ENCODE results near the gene BOD1.
"Not testable (repeated sequence)": the region's sequence is repeated elsewhere in the genome, so short reads cannot be mapped to it uniquely, and the experiment has no call there.

Gene BOD1

DNA sequence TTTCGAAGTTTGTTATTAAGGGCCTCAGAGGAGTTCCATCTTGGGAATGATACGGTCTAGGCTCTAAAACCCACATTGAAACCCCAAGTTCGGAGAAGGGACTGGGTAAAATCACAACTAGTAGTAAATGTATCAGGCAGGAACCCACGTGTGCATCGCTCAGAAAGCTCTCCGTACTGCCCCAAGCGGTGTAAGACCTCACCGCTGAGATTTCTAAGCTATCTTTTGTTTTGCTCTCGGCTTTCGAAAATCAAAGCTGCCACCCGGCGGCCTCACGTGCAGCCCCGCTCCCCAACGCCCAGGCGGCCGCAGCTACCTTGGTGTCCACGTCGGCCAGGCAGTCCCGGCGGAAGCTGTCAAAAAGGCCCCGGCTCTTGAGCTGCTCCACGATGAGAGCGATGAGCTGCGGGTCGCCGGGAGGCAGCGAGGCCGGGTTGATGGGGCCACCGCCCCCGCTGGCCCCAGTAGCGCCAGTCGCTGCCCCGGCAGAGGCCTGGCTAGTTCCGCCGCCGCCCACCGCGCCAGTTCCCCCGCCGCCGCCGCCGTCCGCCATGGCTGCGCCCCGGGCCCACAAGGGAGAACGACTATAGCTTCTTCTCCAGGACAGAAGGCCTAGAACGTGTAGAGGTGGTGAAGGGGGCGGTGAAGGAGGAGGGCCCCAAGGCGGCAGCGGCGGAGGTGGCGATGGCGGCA lies 420 bp downstream of the BOD1 start:
- DNase-seq (ENCODE audit: low read depth): peak; percentile 52

DNA sequence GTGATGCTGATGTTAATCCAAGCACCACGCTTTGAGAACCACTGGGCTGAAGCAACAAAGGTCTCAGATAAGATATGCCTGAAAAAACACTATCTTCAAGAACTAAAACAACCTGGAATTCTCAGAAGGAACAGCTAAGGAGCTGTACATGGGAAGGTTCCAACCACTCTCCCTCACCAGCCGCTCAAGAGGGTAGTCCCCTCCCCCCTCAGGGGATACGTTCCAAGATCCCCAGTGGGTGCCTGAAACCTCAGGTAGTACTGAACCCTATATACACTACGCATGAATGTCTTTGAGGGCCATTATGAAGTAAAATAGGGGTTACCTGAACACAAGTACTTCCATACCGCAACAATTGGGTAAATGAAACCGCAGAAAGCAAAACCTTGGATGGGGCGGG lies 1.9 kb downstream of the BOD1 start:
- DNase-seq (ENCODE audit: low read depth): no peak

DNA sequence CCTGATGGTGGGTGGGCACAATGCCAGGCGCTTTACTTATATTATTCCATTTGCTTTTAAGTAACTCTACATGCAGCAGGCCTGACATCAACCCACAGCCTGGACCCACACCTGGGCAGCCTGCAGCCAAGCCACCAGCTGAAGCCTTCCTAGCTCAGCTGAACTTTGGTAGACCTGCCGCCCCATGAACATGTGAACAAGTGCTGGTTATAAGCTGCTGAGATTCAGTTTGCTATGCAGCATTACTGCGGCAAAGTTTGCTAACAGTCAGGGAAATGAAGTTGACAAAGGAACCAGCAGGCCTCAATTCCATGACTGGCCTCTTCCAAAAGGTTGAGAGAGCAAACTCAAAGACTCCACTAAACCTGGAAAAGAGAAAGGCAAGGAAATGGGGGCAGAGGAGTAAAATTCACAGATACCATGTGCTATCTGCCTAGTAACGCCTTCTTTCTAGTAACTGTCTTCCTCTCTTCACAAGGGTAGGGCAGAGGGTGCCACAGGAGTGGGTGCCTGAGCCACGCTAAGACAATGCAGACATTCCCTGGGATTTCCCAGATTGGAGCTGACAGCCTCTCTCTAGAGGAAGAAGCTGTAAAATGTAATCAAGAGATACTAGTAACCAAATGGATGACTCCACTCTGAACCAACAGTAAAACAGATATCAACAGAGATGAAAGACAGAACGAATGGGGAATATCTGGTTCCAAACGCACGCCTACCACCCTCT lies 2.9 kb downstream of the BOD1 start:
- no peak for DNase-seq (ENCODE audit: low read depth)

DNA sequence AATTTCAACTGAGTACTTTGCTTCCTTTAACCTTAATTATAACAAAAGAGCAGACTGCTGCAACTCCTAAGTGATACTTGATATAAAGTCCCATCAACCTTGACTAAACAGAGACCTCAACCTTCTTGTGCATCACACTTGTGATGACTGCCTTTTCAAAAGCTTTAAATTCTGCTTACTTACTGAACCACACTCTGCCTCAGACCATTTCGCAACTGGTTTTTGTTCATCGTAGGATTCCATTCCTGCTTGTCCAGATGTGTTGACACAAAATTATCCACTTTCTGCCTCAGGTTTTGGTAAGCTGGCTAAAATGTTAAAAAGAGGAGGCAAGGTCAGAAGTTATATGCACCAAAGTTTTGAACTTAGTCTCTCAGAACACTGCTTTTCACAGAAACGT lies 3.5 kb downstream of the BOD1 start:
- DNase-seq (ENCODE audit: low read depth): no peak

DNA sequence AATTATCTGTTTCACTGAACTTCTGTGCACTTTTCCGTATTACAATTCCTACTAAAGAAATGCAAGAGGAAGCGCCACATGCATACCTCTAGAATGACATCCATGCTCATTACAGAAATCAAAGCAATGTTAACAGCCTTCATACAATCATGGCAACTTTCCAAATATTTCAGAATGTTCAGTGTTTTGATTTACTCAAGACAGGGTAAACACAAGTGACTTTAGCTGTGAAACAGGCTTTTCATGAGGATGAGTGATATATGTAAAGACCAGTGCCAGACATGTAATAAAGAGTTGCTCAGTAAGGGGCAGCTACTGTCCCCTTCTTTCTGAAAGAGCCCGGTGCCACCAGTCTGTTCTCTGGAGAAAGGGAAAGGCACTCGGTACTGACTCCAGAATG lies 4.7 kb downstream of the BOD1 start:
- no peak for DNase-seq (ENCODE audit: low read depth)

DNA sequence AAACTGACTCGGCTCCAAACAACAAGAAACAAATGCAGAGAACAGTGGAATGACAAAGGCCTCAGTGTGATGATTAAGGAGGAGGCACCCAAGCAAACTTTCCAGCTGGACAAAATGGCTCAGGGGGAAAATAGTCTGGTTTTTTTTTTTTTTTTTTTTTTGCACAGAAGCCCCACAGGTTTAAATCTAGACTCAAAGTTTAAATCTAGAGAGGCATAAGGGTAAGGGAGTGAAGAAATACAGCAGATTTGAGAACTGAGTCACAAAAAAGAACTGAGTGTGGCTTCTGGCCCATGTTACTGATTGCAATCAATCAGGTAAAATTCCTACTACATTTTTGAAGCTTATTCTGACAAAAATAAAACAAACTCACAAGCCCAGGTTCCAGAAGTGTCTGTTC lies 12.3 kb downstream of the BOD1 start:
- no peak for DNase-seq (ENCODE audit: low read depth)

DNA sequence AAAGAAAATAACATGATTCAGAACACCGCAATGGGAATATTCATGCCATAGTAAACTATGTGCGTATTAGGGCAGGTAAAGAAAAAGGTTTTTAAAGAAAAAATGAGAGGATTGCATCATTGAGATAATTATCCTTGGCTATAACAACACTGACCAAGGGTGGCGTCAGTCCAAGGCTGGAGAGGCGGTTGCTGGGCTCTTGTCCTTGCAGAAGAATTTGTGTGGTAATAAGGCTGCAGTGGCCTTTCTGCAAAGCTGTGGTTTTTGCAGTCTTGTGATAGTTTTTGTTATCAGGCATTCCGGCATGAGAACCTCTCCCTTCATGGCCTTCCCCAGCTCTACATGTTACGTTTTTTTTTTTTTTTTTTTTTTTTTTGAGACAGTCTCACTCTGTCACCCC lies 14.0 kb downstream of the BOD1 start:
- no peak for DNase-seq (ENCODE audit: low read depth)

DNA sequence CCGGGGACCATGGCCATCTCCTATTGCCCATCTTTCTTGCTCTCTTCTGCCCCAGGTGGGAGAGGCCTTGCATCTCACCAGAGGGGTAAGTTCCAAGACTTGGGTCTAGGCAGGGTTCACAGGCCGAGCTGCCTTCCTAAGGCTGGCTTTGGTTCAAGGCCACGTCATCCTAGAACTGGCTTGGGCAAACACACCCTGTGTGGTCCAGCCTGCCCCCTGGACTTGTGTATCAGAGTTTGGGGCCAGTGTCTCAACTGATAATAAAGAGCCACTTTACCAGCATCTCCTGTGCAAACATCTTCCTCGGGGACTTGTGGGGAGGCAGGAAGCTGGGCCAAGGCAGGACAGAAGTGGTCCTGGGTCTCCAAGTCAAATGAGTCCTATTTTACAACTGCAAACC lies 17.8 kb downstream of the BOD1 start:
- DNase-seq (ENCODE audit: low read depth): no peak

DNA sequence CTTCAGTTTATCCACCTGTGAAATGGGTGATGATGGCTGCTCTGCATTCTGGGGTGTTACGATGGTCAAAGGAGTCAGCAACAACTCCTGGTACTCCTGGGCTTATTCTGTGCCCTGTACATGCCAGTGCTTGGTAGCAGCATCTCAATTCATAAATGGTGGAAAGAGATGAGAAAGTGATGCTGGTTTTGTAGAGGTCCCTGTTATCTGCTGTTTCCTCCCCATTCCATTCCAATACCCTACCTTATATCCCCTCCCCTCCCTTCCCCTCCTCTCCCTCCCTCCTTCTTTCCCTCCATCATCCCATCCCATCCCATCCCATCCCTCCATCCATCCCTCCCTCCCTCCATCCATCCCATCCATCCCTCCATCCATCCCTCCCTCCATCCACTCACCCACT lies 19.1 kb downstream of the BOD1 start:
- DNase-seq (ENCODE audit: low read depth): no peak

DNA sequence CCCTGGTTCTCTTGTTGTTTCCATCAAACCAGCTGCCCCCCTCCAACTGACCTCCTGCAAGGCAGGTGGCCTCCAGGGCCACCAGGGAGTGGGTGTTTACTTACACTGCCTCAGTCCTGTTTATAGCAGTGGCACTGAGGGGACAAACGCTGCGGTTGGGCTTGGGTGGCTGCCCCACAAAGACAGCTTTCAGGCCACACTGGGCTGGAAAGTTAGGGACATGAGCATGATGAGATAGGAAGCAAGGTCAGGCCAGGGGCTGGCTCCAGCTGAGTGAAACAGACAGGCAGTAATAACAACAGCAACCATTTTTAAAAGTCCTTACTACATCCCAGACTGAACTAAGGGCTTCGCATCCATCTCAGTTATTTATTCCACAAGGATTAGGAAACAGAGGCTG lies 20.6 kb downstream of the BOD1 start:
- no peak for DNase-seq (ENCODE audit: low read depth)

DNA sequence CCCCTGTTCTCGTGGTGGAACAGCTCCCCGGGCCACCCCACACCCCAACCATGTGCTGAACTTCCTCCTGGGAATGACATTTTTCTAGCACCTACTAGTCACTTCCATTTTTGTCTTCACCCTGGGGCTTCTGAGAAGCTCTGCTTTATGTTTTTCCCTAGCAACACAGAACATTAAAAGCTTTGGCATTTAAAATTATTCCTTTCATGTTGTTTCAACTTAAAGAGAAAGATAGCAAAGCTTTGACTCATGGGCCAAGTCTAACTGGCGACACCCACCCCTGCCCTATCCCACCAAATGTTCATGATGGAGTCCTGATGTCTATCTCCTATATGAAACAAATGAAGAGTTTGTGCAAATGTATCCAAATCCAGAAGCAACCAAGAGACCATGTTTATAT lies 22.4 kb downstream of the BOD1 start:
- no peak for DNase-seq (ENCODE audit: low read depth)

DNA sequence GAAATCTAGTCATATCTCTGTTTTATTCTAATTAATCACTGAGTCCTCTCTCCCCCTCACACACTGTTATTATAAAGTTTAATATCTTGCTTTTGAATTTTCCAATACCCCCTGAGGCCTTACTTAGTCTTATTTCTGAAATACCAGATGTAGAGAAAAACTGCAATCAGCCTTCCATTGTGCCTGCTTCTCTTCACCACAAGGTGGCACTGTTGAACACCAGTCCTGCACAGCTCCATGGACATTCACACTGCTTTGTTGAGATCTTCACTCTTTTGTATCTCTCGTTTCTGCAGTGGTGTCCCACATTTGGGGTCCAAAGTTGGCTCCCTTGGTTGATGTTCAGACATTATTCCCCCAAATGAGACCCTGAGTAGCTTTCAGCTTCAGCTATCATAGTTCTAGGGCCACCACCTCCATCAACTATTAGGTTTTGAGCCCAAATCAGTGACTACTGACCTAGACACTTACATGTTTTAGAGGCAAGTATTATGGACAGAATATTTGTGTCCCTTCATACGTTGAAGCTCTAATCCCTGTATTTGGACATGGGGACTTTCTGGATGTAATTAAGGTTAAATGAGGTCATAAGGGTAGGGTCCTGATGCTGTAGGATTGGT lies 24.3 kb downstream of the BOD1 start:
- no peak for DNase-seq (ENCODE audit: low read depth)

DNA sequence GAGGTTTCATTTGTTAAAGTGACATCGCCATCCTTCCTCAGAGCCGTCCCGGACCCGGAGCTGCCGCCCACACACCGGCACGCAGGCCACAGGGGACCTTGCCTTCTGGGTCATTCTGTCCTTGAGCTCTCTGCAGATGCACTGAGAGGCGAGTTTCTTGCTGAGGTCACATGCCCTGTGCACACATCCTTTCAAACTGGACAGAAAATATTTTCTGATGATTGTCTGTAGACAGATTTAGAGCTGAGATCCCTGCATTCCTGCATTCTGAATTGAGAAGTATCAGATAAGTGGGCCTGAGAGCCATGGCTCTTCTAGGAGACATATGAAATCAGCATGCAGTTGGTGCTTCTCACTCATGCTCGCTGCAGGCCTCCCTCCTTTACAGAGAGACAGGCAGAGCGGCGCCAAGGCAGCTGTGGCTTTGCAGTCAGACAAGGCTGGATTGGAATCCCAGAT lies 25.4 kb downstream of the BOD1 start:
- DNase-seq (ENCODE audit: low read depth): no peak

DNA sequence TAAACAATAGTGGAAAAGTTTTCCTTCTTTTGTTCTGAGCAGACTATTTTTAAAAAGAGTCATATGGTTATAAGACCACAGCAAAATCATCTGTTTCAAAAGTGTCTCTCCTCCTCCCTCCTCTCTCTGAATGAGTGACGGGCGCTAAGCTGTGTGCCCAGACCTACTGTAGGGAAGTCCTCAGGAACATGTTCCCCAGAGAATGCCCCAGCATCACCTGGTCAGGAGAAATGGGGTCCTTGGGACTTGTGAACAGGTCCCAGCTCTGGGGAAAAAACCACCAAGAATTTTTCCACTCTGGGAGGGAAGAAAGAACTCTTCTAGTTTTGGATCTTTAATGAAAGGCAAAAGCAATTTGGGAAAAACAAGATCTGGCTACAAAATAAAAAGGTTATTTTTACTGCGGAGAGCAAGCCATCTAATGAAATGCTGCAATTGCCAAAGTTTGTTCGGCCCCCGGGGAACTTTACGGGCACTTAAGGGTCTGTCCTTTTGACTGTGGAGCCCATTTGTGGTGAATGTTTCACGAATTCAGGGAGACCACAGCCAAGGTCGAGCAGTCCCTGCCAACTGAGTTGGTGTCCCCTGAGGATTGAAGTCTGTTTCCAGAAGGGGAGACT lies 25.9 kb downstream of the BOD1 start:
- no peak for DNase-seq (ENCODE audit: low read depth)

DNA sequence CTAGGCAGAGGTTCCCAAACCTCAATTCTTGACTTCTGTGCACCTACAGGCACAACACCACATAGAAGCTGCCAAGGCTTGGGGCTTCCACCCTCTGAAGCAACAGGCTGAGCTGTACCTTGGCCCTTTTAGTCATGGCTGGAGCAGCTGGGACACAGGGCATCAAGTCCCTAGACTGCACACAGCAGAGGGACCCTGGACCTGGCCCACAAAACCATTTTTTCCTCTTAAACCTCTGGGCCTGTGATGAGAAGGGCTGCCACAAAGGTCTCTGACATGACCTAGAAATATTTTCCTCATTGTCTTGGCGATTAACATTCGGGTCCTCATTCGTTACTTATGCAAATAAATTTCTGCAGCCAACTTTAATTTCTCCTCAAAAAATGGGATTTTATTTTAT lies 30.3 kb downstream of the BOD1 start:
- DNase-seq (ENCODE audit: low read depth): not testable (repeated sequence)

DNA sequence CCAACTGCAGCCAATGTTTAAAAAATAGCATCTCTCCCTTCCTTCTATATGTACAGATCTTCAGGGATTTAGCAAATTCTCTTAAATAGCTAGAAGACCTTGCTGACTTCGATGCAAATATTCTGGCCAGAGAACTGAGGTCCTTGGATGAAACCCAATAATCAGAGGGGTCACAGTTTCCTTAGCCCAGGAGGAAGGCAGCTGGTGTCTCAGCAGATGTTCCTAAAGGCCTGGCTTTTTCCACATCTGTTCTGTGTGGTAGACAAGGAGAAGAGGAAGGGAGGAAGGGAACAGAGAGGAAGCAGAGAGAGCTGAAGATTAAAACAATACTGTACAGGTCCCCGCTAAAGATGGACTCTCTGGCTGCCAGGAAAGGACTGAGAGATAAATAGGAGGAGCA lies 33.1 kb downstream of the BOD1 start:
- no peak for DNase-seq (ENCODE audit: low read depth)

DNA sequence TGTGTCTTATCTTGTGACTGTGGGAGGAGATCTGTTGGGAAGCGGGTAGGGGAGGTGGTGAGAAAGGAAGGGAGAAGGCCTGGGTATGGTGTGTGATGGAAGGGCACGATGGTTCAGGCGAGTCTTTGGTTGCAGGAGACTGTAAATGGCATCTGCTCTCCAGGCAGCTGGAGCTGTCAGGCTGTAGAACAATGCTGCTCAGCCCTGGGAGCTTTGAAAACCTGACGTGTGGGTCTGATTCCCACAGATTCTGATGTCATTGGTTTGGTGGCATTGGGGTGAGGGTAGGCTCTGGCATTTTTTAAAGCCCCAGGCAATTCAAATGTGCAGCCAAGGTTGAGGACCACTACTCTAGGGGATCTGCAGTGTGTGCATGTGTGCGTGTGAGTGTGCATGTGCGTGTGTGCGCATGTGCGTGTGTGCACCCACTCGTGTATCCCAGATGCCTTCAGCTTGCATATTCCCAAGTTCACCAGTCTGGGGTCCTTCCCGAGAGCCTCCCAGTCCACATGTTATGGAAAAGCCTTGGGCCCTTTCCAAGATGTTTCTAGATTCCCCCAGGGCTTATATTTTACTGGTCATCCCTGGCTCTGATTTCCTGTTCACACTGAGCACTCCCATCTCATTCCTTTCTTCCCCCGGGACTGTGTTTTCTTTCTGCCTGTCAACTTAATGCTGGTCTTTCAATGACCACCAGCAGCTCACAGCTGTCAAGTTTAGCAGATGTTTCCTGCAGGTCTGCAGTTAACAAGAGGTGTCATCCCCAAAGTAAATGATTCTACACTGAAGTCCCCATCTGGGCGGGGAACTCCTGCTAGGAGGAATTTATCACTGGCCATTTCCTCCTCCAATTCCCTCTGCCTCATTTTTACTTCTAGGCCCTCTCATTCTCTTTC lies 34.0 kb downstream of the BOD1 start:
- DNase-seq (ENCODE audit: low read depth): no peak

DNA sequence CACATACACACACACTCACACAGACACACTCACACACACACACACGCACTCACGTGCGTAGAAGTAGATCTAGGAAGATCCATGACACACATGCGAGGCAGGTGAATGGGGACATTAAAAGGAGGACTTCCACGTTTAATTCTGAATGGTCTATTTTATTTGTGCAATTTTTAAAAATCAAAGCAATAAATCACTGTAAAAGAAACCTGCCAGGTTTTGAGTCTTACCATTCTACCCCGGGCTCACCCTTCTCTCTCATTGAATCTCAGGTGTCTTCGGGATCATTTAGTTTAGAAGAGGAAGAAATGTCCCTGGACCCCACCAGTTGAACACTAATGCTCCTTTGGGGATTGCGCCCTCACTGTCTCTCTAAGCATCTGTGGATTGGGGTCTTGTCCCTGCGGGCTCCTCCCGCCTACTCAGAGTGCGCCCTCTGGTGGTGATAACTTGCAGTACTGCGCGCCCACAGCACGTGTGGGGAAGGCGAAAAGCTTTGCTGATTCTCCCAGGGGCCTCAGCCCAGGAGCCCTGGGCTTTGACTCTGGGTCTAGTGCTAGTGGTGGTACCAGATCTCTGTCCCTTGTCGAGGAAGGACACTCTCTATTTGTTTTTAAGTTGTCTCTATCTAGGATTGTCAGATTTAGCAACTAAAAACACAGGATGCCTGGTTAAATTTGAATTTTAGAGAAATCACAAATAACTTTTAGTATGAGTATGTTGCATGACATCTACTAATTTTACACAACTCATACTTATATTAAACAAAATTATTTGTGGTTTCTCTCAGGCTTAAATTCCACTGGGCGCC lies 34.8 kb downstream of the BOD1 start:
- DNase-seq (ENCODE audit: low read depth): peak; percentile 30

DNA sequence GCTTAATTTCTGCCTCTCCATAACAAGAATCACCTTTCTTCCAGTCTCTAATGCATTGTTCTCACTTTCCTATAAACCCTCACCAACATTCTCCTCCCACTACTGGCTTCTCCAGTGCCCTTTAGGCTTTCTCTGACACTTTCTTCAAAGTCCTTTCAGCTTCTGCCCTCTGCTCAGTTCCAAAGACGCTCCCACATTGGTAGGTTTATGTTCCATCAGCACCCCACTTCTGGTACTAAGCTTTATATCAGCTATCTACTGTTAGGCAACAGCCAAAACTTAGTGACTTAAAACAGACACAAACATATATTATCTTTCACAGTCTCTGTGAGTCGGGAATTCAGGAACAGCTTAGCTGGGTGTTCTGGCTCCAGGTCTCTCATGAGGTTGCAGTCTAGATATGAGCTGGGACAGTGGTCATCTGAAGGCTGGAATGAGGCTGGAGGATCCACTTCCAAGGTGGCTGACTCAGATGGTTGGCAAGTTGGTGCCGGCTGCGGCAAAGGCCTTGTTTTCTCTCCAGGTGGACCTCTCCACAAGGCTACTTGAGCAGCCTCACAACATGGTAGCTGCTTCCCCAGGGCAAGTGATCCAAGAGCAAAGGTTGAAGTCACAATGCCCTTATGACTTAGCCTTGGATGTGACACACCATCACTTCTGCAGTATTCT lies 37.4 kb downstream of the BOD1 start:
- DNase-seq (ENCODE audit: low read depth): no peak

DNA sequence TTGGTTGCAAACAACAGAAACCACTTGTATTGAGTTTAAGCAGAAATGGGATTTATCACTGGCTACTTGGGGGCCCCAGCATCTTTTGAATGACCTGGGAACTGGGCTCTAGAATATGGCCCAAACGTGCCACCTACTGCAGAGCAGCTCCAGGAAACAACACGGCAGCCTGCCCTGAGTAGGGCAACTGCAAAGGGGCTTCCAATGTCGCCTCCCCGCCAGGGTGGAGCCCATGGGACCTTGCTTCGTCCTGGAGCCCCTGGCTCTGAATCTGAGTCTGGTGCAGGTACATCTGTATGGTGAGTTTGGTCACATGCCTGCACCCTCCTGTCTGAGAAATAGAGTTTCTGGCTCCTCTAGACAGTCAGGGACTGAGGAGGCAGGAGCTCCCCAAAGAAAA lies 38.6 kb downstream of the BOD1 start:
- no peak for DNase-seq (ENCODE audit: low read depth)

DNA sequence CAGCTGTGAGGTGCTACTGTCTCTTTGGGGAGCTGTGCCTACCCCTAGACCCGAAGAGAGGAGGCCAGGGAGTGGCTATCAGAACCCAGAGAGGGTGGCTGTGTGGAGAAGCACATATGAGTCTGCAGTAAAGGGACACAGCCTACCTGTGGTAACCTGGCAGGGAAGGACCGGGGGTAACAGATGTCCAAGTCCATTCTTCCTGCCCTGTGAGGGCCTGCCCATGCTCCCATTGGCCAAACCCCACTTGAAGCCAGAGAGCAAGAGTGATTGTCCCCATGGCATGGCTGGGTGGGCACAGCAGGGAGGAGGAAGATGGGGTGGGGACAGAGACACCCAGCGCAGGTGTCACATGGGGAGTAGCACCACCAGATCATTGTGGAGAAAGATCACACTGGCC lies 39.3 kb downstream of the BOD1 start:
- DNase-seq (ENCODE audit: low read depth): no peak

Data from activated T-cell treated with anti-CD3 and anti-CD28 coated beads for 1 hour (primary cell).